Astrocyte (in vitro differentiated cells and primary cell): ENCODE measurements around the gene PJA2. TPM values are rescaled to one million over a fixed set of nuclear protein-coding genes. Genes with fewer than 3 reads are reported as not detected.

ENCODE experiments used
- DNase-seq: peaks from one replicate; pipeline ENCODE4 v3.0.0-alpha.2; 2010; ENCODE audit warnings: low read depth
- FAIRE-seq: peaks from 2 replicates; lab custom pipeline; 2011; peaks lifted over from hg19 to GRCh38; lab: Jason Lieb, UNC
- H2AFZ ChIP-seq: 2 replicates; pipeline ENCODE4 v1.6.0; 2012; ENCODE audit warnings: low read depth, low read length, inconsistent platforms
- H3K27ac ChIP-seq: 2 replicates; pipeline ENCODE4 v1.5.1; 2011; ENCODE audit warnings: low read depth, low read length, inconsistent platforms
- H3K27me3 ChIP-seq: 2 replicates; pipeline ENCODE4 v1.6.0; 2011; ENCODE audit warnings: low read length, inconsistent platforms; ENCODE audit not compliant: insufficient read depth
- H3K36me3 ChIP-seq: 2 replicates; pipeline ENCODE4 v1.5.1; 2011; ENCODE audit warnings: low read length, inconsistent platforms; ENCODE audit not compliant: insufficient read depth
- H3K4me1 ChIP-seq: 2 replicates; pipeline ENCODE4 v1.5.1; 2011; ENCODE audit warnings: low read length, inconsistent platforms; ENCODE audit not compliant: insufficient read depth
- H3K4me2 ChIP-seq: 2 replicates; pipeline ENCODE4 v1.6.0; 2012; ENCODE audit warnings: low read length, inconsistent platforms
- H3K4me3 ChIP-seq: 2 replicates; pipeline ENCODE4 v1.5.1; 2011; ENCODE audit warnings: low read depth, mild to moderate bottlenecking, low read length, inconsistent platforms; ENCODE audit not compliant: insufficient read depth
- H3K79me2 ChIP-seq: 2 replicates; pipeline ENCODE4 v1.6.0; 2012; ENCODE audit warnings: mild to moderate bottlenecking, low read length, inconsistent platforms; ENCODE audit not compliant: insufficient read depth
- H3K9ac ChIP-seq: 2 replicates; pipeline ENCODE4 v1.6.0; 2012; ENCODE audit warnings: mild to moderate bottlenecking, low read length, inconsistent platforms
- H3K9me3 ChIP-seq: 2 replicates; pipeline ENCODE4 v1.5.1; 2012; ENCODE audit warnings: low read depth, mild to moderate bottlenecking, low read length, inconsistent platforms; ENCODE audit not compliant: insufficient read depth
- H4K20me1 ChIP-seq: 2 replicates; pipeline ENCODE4 v1.6.0; 2012; ENCODE audit warnings: low read length, inconsistent platforms; ENCODE audit not compliant: insufficient read depth
- H3K27ac Mint-ChIP-seq: one replicate; pipeline ENCODE4 v1.8.0; 2021; ENCODE audit warnings: mild to moderate bottlenecking, mixed read lengths; ENCODE audit not compliant: unreplicated experiment
- H3K27me3 Mint-ChIP-seq: one replicate; pipeline ENCODE4 v1.8.0; 2021; ENCODE audit warnings: low read depth, mixed read lengths; ENCODE audit not compliant: unreplicated experiment
- H3K36me3 Mint-ChIP-seq: one replicate; pipeline ENCODE4 v1.8.0; 2021; ENCODE audit warnings: low read depth, mixed read lengths; ENCODE audit not compliant: unreplicated experiment
- H3K4me1 Mint-ChIP-seq: one replicate; pipeline ENCODE4 v1.8.0; 2021; ENCODE audit warnings: low read depth, mixed read lengths; ENCODE audit not compliant: unreplicated experiment
- H3K4me3 Mint-ChIP-seq: one replicate; pipeline ENCODE4 v1.8.0; 2021; ENCODE audit warnings: mild to moderate bottlenecking, moderate library complexity, mixed read lengths; ENCODE audit not compliant: unreplicated experiment
- H3K9me3 Mint-ChIP-seq: one replicate; pipeline ENCODE4 v1.8.0; 2021; ENCODE audit warnings: mild to moderate bottlenecking, mixed read lengths; ENCODE audit not compliant: unreplicated experiment
- EZH2 ChIP-seq: IDR thresholded peaks from 2 replicates; pipeline ENCODE4 v1.6.1; 2012; ENCODE audit warnings: mild to moderate bottlenecking, low read length, inconsistent platforms; ENCODE audit not compliant: insufficient read depth
- total RNA-seq: library from RNA; stranded (reverse); gene quantifications from 2 replicates; pipeline ENCODE4 v1.2.1, GENCODE V29; 2021
- TF ChIP-seq, protein P1 (sequence below): IDR thresholded peaks from 2 replicates; pipeline ENCODE4 v1.5.1; 2011; ENCODE audit warnings: low read depth, mild to moderate bottlenecking, inconsistent platforms, low read length, moderate library complexity; ENCODE audit not compliant: insufficient read depth

PJA2 gene
- total RNA-seq, 1 donor from 2014 or later: 107 TPM

DNA sequence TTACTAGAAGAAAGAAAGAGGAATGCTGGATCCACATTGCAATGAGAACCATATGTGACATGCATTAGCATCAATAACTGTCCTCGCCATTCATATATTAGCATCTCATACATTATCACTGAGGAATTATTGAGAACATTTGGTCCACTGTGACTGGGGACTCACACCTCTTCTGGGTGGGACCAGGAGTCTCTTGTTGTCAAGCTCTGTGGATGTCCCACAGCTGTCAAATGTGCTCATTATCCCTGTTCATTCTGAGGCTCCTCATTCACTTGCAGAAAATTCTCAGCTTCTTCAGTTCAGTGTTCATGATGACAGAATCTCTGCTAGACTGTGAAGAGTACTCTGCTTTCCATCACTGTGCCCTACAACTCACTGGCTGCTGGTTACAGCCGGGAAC lies 109.4 kb downstream of the PJA2 start:
- no peaks in the 10 kb centered on the region for H3K27me3 ChIP-seq
- no peak overlapping the region for H3K4me3 Mint-ChIP-seq
- H3K4me1 Mint-ChIP-seq: no peaks in the 10 kb centered on the region
- H4K20me1 ChIP-seq: no peaks in the 10 kb centered on the region
- no peaks in the 10 kb centered on the region for H3K9me3 ChIP-seq
- H3K4me2 ChIP-seq: no peak overlapping the region
- H2AFZ ChIP-seq: no peak overlapping the region
- no peaks in the 10 kb centered on the region for H3K4me1 ChIP-seq
- H3K27me3 Mint-ChIP-seq: peaks cover 5% of the 10 kb centered on the region
- no peaks in the 10 kb centered on the region for H3K9me3 Mint-ChIP-seq
- no peaks in the 10 kb centered on the region for H3K79me2 ChIP-seq
- FAIRE-seq (no peak), DNase-seq (no peak)
- no peak overlapping the region for H3K27ac ChIP-seq
- H3K36me3 ChIP-seq: no peaks in the 10 kb centered on the region
- no peak for TF ChIP-seq EZH2
- TF ChIP-seq, protein P1, sequence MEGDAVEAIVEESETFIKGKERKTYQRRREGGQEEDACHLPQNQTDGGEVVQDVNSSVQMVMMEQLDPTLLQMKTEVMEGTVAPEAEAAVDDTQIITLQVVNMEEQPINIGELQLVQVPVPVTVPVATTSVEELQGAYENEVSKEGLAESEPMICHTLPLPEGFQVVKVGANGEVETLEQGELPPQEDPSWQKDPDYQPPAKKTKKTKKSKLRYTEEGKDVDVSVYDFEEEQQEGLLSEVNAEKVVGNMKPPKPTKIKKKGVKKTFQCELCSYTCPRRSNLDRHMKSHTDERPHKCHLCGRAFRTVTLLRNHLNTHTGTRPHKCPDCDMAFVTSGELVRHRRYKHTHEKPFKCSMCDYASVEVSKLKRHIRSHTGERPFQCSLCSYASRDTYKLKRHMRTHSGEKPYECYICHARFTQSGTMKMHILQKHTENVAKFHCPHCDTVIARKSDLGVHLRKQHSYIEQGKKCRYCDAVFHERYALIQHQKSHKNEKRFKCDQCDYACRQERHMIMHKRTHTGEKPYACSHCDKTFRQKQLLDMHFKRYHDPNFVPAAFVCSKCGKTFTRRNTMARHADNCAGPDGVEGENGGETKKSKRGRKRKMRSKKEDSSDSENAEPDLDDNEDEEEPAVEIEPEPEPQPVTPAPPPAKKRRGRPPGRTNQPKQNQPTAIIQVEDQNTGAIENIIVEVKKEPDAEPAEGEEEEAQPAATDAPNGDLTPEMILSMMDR: no peak
- H3K36me3 Mint-ChIP-seq: no peaks in the 10 kb centered on the region
- no peak overlapping the region for H3K27ac Mint-ChIP-seq
- H3K4me3 ChIP-seq: no peak overlapping the region
- H3K9ac ChIP-seq: no peak overlapping the region

DNA sequence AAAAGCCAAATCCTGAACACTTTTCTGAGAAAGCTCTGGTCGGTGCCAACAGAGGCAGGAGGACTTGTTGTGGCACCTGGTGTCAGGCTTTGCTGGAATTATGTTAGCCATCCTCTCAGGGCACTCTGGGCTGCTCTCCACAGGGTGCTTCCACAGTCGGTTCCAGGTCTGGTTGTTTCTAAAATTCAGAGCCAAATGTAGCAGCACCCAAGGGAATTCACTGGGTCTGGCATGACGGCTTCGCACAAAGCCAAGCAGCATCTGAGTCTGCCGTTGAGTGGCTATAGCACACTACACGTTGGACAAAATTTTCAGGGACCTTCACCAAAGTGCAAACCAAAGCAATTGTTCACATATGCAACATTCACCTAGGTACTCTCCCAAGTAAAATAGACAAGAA lies 110.2 kb downstream of the PJA2 start:
- H3K27ac ChIP-seq: no peak overlapping the region
- no peak overlapping the region for H3K4me3 ChIP-seq
- no peaks in the 10 kb centered on the region for H3K9me3 Mint-ChIP-seq
- H4K20me1 ChIP-seq: no peaks in the 10 kb centered on the region
- H3K36me3 ChIP-seq: no peaks in the 10 kb centered on the region
- no peak overlapping the region for H3K9ac ChIP-seq
- no peaks in the 10 kb centered on the region for H3K4me1 Mint-ChIP-seq
- no peak overlapping the region for H3K27ac Mint-ChIP-seq
- no peaks in the 10 kb centered on the region for H3K36me3 Mint-ChIP-seq
- no peaks in the 10 kb centered on the region for H3K79me2 ChIP-seq
- H3K27me3 Mint-ChIP-seq: peaks cover 5% of the 10 kb centered on the region
- FAIRE-seq (no peak), DNase-seq (no peak)
- H3K4me1 ChIP-seq: no peaks in the 10 kb centered on the region
- H3K27me3 ChIP-seq: no peaks in the 10 kb centered on the region
- H2AFZ ChIP-seq: no peak overlapping the region
- no peak overlapping the region for H3K4me2 ChIP-seq
- no peak overlapping the region for H3K4me3 Mint-ChIP-seq
- TF ChIP-seq, protein P1: no peak
- no peak for TF ChIP-seq EZH2
- no peaks in the 10 kb centered on the region for H3K9me3 ChIP-seq

DNA sequence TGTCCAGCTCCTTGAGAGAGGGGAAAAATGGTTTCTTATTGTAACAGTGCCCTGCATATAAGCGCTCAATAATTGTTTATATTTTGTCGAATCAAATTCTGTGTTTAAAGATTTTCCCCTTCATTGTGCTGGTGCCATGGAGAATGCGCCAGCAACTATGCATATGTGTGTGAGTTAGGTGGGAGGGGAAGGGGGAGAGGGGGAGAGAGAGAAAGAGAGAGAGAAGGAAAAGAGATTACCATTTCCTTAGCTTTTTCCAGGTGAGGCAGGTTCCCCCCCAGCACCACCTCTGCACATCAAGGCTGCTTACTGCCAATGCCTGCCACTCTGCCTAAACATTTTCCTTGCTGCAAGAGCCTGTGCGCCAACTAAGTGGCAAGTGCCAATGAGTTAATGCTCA lies 111.0 kb downstream of the PJA2 start:
- no peak overlapping the region for H3K4me2 ChIP-seq
- no peaks in the 10 kb centered on the region for H3K9me3 Mint-ChIP-seq
- FAIRE-seq (no peak), DNase-seq (no peak)
- no peak overlapping the region for H3K4me3 Mint-ChIP-seq
- H3K9me3 ChIP-seq: no peaks in the 10 kb centered on the region
- no peaks in the 10 kb centered on the region for H3K4me1 ChIP-seq
- peaks cover 5% of the 10 kb centered on the region for H3K27me3 Mint-ChIP-seq
- no peak overlapping the region for H3K9ac ChIP-seq
- no peak overlapping the region for H2AFZ ChIP-seq
- no peaks in the 10 kb centered on the region for H3K36me3 ChIP-seq
- H3K79me2 ChIP-seq: no peaks in the 10 kb centered on the region
- H3K36me3 Mint-ChIP-seq: no peaks in the 10 kb centered on the region
- H3K4me3 ChIP-seq: no peak overlapping the region
- H3K4me1 Mint-ChIP-seq: no peaks in the 10 kb centered on the region
- H3K27ac Mint-ChIP-seq: no peak overlapping the region
- TF ChIP-seq EZH2: no peak
- TF ChIP-seq, protein P1: no peak
- no peaks in the 10 kb centered on the region for H4K20me1 ChIP-seq
- H3K27me3 ChIP-seq: no peaks in the 10 kb centered on the region
- no peak overlapping the region for H3K27ac ChIP-seq
